Cortex of kidney (tissue), 1 donor: ENCODE data around the gene PLAAT4.
"Not testable (repeated sequence)": the region's sequence is repeated elsewhere in the genome, so short reads cannot be mapped to it uniquely, and the experiment has no call there.

Experiments used
- DNase-seq: peaks from one replicate; lab custom pipeline; 2025; lab: John Stamatoyannopoulos, UW

The PLAAT4 gene

DNA sequence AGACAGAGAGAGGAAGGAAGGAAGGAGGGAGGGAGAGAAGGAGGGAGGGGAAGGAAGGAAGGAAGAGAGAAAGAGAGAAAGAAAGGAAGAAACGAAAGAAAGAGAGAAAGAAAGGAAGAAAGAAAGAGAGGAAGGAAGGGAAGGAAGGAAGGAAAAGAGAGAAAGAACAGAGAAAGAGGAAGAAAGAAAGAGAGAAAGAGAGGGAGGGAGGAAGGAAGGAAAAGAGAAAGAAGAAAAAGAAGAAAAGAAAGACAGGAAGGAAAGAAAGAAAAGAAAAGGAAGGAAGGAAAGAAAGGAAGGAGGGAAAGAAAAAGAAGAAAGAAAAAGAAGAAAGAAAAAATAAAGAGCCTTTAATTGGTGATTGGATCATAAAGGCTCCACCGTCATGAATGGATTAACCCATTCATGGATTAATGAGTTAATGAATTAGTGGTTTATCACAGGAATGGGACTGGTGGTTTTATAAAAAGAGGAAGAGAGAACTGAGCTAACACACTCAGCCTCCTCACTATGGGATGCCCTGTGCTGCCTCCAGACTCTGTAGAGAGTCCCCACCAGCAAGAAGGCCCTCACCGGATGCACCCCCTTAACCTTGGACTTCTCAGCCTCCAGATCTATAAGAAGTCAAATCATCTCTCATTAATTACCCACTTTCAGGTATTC lies 35.5 kb downstream of the PLAAT4 start:
- DNase-seq = no peak

DNA sequence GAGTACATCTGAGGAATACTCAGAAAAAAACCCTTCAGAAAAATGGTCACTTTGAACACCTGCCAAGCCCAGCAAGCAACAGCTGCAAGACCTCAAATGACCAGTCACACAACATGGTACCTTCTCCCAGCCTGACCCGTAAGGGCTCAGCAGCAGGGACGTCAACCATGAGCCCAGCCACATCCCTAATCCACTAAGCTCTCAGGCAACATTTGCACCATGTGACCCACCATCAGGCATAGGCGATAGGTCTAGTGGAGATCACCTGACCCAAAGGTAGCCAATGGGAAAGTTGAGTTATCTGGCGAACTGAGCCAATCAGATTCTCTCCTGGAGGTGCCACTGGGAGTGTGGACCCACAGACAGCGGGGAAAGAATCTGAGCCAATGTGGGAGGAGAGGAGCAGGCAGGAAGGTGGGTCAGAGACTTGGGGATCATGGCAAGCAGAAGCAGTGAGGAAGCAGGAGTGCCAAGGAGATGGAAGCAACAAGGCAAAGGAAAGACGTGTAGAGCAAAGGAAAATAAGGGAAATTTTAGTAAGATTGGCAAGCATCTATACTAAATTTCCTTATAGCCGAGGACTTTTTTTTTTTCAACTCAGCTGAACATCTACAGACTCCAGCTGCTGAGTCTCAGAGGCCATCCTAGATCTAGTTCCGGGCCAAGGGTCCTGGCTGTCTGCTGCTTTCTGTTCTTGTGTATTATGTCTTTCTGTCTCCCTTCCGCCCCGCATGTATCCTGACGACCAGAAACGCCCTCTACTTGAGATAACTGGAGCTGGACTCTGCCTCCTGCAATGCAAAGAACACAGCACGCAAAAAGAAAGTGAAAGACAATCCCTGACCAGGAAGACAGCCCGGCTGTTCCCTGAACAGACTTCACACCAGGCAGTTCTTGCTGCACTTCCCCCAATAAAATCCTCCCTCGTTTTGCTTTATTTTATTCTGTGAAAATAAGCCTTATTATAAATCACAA lies 37.6 kb downstream of the PLAAT4 start:
- DNase-seq = no peak

DNA sequence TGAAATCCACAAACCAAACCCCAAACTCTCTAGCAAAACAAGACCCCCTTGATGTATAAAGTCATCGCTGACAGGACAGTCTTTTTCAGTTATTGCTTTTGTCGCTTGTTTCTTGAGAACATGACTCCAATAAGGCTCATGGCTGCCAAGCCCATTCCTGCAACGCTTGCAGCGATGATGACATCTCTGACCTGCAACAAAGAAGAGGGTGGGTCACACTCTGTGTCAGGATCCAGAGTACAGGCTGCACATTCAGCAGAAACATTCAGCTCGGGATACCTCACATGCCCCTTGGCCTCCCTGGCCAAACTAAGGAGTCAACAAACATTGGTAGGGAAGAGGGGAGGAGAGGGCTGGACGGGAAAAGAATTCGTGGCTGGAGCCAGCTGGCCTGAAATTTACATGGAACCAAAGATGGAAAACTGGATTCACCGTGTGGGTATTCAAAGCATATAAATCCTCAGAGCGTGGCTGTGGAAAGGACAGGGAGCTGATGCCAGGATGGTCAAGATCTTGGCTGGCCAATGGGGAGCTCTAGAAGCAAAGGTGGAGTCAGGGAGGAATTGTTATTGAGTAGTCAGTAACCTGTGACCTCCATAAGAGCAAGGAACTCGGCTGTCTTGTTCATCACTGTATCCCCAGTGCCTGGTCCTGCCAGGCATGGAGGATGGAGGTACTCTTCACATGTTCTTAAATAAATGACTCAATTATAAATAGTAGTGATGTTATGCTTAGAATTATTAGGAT lies 38.4 kb downstream of the PLAAT4 start:
- DNase-seq = no peak

DNA sequence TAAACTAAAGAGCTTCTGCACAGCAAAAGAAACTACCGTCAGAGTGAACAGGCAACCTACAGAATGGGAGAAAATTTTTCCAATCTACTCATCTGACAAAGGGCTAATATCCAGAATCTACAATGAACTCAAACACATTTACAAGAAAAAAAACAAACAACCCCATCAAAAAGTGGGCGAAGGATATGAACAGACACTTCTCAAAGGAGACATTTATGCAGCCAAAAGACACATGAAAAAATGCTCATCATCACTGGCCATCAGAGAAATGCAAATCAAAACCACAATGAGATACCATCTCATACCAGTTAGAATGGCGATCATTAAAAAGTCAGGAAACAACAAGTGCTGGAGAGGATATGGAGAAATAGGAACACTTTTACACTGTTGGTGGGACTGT lies 42.3 kb downstream of the PLAAT4 start:
- not testable (repeated sequence) for DNase-seq

DNA sequence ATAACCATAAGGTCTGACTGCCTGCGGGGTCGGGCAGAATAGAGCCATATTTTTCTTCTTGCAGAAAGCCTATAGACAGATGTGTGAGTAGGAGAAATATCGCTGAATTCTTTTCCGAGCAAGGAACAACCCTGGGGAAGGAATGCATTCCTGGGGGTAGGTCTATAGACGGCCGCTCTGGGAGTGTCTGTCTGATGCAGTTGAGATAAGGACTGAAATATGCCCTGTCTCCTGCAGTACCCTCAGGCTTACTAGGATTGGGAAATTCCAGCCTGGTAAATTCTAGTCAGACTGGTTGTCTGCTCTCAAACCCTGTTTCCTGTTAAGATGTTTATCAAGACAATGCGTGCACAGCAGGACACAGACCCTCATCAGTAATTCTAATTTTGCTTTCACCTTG lies 44.6 kb downstream of the PLAAT4 start:
- not testable (repeated sequence) for DNase-seq

DNA sequence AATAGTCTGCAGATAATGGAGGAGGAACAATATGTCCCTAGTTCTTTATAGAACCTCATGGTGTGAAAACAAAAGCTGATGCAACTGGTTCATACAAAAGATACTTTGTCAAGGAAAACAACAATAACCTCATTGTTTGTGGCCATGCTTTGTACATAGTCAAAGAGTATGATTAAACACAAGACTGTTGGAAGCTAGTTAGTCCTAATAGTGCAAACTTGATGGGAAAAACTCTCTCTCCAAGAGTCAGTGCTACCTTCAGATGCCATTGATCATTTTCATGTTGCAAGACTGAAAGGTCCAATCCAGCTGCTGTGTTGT lies 46.7 kb downstream of the PLAAT4 start:
- DNase-seq = no peak

DNA sequence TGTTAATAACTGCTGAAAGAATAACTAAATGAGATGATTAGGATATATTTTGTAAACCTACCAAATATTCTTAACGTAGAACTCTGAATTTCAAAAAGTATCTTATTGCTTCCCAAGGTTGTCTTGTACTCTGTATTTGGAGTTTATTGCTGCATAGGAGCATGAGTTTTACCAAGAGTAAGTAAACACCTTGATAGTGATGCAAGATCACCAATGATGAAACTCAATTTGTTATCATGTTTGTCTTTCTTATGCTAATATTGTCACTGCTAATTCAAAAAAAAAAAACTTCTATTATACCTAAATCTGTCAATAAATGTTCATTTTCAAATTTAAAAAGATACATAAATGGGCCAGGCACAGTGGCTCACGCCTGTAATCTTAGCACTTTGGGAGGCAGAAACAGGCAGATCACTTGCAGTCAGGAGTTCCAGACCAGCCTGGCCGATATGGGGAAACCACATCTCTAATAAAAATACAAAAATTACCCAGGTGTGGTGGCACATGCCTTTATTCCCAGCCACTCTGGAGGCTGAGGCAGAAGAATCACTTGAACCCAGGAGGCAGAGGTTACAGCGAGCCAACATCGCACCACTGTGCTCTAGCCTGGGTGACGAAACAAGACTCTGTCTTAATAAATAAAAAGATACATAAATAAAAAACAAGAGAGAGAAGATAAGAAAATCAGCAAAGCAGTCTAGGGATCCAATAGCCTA lies 50.0 kb downstream of the PLAAT4 start:
- DNase-seq = no peak

DNA sequence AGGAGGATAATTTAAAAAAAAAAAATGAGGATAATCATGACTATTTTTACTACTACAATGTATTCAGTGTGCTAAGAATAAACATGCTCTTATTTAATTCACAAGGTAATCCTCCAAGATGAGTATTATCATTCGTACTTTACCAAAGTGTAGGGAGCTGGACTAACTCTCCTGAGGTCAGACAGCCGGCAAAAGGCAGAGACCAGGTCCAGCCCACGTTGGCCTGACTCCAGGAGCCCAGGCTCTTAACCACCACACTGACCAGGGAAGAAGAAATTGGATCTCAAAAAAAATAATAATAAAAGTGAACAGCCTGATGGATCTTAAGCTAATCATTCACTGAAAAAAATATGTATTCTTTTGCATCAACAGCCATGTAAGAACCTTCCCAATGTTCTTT lies 52.4 kb downstream of the PLAAT4 start:
- DNase-seq = no peak

DNA sequence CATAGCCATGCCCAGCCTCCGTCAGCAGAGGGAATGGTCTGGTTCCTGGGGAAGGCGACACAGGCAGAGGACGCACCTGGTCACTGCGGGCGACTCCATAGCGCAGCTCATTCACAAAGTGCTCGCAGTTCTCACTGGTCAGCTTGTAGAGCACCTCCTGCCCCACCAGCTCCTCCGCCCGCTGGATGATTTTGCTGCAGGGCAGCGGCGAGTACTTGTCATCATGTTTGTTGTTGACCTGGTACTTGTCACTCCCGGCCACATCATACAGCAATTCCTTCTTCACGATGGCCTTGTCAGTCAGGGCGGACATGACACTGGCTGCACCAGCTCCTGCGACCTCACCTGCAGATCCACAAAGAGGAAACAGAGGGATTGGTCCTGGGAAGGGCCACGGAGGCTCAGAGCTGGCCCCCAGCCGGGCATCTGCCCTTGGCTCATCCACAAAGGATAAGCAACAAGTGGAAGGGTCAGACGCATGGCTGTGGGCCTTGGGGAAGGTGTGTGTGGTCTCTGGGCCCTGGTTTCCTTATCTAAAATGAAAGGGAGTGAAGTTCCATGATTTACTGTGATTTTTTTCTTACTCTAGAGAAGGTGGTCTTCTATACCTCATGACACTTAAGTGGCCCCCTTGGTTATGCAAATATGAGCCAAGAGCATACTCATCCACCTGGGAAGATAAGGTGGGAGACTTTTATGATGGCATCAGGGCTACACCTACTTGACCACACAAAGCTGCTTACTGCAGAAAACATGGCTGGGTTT lies 53.6 kb downstream of the PLAAT4 start:
- DNase-seq = no peak

DNA sequence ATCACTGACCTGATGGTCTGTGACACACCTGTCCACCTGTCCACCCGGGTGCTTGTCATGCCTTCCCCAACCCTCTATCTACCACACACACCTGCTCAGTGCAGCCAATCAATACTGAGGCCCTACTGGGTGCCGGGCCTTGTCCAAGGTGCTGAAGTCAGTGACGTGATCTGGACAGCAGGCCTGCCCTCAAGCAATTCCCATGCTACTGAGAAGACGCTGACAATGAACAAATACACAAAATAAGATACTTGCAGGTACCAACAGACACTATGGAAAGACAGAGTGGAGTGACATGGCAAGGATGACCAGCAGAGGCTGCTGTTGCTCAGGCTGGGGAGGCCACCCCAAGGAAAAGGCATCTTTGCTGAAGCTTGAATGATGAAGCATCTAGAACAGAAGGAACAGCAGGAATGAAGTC lies 56.4 kb downstream of the PLAAT4 start:
- DNase-seq = no peak

DNA sequence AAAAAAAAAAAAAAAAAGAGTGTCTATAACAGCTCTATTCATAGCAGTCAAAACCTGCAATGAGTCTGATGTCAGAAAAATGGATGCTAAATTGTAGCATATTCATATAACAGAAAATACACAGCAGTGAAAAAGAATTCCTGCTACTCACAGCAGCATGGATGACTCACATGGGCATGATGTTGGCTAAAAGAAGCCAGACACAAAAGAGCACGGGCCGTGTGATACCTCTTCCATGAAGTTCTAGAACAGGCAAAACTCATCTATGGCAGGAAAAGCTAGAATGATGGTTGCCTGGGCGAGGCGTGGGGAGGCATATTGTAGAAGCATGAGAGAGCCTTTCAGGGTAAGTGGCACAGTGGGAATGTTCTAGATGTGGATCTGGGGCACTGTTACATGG lies 58.7 kb downstream of the PLAAT4 start:
- DNase-seq = no peak
